Omental fat pad (tissue), 4 donors: ENCODE data around the gene COMP. TPM values are rescaled to one million over a fixed set of nuclear protein-coding genes. Genes with fewer than 3 reads are reported as not detected.
"Not testable (repeated sequence)": the region's sequence is repeated elsewhere in the genome, so short reads cannot be mapped to it uniquely, and the experiment has no call there.

Experiments
- ATAC-seq: fragments of 150-250 bp; one replicate; pipeline ENCODE4 v1.9.1; 2016; ENCODE audit warnings: mild to moderate bottlenecking, moderate library complexity; ENCODE audit not compliant: low FRiP score
- DNase-seq: peaks from one replicate; pipeline ENCODE4 v3.0.0-alpha.2; 2019; ENCODE audit warnings: low spot score
- CTCF ChIP-seq, 3 donors: fragments of 450-650 bp; IDR thresholded peaks; one replicate each; pipeline ENCODE4 v1.5.1; 2016 to 2017; ENCODE audit warnings: antibody characterized with exemption in 3 of 3, mild to moderate bottlenecking in 3 of 3, moderate library complexity in 2 of 3
- total RNA-seq, 4 donors: library from RNA; depleted of rRNA; stranded (reverse); fragments of >200 nt; gene quantifications; one replicate each; pipeline ENCODE4 v1.1.0, GENCODE V29; 2016

The COMP gene
- total RNA-seq, 4 donors from 2014 or later = 1.1 to 1.9 (median 1.3) TPM

DNA sequence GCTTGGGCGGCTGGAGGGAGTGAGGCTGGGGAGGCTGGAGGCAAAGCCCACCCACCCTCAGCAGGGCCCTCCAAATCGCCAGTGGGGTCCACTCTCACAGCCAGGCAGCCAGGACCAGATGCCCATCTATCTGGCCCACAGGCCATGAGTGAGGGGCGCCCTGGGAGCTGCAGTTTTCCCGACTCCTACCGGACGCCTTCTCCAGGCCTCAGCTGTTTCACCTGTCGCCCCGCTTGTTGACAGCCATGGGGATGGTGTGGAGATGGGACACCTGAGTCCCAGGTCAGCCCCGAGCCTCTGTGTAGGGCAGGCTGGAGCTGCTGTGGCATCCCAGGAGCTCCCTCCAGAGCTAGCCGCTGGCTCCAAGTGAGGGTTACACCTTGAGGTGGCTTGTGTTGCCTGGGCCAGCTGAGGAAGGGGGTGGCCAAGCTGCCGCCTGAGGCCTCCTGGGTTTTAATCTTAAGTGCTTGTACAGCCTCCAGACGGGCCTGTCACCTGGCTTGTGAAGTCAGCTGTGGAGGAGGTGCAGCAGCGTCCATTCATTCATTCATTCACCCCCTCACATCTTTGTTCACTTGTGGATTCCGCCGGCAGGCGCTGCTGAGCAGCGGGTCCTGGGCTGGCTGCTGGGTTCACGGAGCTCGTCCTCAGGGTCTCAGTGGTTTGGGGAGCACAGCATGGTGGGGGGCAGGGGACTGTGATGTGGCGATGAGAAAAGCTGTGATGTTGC, 52.0 kb downstream of the COMP start:
- DNase-seq (no peak), ATAC-seq (no peak)
- TF ChIP-seq CTCF (IDR thresholded peaks at IDR 0.05) = no peak

GRCh38 chr19:18737954-18738351, 53.2 kb downstream of the COMP start:
- ATAC-seq = no peak
- DNase-seq = no peak
- no peak for TF ChIP-seq CTCF (IDR thresholded peaks at IDR 0.05)

DNA sequence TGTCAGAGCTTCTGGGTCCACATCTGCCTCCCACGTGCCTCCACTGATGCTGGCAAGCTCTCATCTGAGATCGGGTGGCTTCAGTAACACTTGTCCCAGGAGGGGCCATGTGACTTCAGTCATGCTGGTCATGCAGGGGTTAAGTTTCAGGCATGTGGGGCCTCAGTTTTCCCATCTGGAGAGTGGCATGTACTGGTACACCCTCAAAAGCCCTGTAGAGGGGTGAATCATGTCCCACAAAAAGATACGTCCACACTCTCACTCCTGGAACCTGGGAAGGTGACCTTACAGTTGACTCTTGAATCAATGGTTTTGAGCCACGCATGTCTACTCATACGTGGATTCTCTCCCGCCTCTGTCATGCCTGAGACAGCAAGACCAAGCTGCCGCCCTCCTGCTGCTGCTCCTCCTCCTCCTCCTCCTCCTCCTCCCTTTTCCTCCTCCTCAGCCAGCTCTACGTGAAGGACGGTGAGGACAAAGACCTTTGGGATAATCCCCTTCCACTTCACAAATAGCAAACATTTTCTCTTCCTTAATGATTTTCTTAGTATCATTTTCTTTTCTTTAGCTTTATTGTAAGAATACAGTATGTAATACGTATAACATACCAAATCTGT, 53.7 kb downstream of the COMP start:
- ATAC-seq (no peak), DNase-seq (no peak)
- TF ChIP-seq CTCF (IDR thresholded peaks at IDR 0.05) = no peak

DNA sequence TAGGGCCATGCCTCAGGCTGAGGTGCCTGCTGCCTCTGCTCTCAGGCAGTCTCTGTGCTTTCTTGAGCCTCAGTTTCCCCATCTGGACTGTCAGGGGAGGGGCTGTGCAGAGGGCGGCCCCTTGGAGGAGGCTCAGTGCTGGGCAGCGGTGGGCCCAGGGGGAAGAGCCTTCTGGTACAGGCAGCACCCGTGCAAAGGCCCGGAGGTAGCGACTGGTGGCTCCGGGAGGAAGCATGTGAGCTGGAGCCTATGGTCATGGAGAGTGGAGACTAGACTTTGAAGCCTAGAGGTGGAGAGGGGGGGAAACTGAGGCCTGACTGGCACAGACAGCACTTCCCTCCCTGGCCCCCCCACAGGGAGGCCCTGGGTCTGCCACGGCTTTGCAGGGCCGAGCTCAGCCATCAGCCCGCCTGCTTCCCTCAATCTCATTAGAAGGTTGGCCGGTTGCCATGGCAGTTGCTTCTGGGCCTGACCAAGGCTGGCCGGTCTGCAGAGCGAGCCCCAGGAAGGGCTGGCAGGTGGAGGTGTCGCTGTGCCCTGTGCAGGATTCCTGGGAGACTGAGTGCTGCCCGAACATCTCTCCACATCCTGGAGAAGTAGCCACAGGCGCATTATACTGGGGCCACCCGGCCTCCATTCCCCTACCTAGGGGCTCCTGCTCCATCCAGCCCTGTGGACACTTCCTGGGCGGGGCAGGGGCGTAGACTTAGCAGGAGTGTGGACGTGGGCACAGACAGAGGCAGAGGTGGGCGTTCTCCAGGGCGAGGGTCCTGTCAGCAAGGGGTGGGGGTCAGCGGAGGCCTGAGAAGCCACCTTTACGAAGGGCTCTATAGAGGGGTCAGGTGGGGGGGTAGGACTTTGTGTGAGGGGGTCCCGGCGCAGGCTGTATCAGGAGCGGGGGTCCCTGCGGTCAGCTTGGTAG, 54.4 kb downstream of the COMP start:
- no peak for DNase-seq
- TF ChIP-seq CTCF (IDR thresholded peaks at IDR 0.05) = no peak
- ATAC-seq = no peak

DNA sequence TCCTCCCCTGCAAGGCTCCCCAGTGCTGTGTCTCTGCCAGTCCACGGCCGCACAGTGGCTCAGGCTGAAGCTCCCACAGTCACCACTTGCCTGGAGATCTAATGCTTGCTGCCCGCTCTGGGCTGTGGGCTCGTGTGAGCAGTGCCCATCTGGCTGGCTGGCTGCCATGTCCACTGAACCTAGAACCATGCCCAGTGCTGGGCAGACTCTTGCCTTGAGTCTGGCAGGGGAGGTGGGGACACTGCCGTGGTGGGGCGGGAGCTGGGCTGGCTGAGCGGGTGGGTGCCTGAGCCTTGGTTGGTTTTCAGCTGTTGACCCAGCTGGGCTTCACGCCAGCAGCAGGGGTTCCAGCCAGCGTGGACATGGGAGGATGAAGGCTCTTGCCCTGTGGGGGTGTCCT, 55.4 kb downstream of the COMP start:
- no peak for DNase-seq
- ATAC-seq = no peak
- TF ChIP-seq CTCF (IDR thresholded peaks at IDR 0.05) = no peak

DNA sequence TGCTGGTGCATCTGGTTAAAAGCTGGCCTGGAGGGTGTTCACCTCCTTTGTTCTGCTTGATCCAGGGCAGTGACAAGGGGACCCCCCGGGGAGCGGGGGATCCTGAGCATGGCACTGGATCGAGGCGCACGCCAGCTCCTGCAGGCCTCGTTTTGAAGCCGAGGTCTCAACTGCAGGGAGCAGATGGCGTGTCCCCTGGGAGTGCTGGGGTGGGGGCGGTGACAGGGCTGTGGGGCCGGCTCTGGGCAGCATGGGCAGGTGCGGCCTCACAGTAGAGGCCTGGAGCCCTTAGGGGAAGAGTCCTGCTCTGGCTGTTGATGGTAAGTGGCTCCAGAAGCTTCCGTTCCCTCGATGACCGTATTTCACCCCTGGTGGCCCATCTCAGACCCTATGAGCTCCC, 55.8 kb downstream of the COMP start:
- TF ChIP-seq CTCF (IDR thresholded peaks at IDR 0.05) = no peak
- DNase-seq (no peak), ATAC-seq (no peak)

DNA sequence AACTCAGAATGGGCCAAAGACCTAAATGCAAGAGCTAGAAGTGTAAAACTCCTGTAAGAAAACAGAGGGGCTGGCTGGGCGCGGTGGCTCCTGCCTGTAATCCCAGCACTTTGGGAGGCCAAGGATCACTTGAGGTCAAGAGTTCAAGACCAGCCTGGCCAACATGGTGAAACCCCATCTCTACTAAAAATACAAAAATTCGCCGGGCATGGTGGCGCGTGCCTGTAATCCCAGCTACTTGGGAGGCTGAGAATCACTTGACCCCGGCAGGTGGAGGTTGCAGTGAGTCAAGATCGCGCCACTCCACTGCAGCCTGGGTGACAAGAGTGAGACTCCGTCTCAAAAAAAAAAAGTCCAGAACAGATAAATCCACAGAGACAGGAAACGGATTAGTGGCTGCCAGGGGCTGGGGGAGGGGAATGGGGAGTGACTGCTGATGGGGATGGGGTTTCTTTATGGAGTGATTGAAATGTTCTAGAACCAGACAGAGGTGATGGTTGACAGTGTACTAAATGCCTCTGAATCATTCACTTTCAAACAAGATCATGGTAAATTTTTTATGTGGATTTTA, 57.3 kb downstream of the COMP start:
- not testable (repeated sequence) for DNase-seq

More for the DNA sequence above, 57.3 kb downstream of the COMP start:
- not testable (repeated sequence) for ATAC-seq
